Mesendoderm (in vitro differentiated cells): Measurements from ENCODE around the gene HSPB6.

Experiments
- DNase-seq: peaks from one replicate; pipeline ENCODE4 v3.0.0; 2013
- H2AK5ac ChIP-seq: 2 replicates; pipeline ENCODE4 v1.6.1; 2013; ENCODE audit warnings: low read length, inconsistent platforms
- H2BK120ac ChIP-seq: 2 replicates; pipeline ENCODE4 v1.6.1; 2013; ENCODE audit warnings: low read depth, mild to moderate bottlenecking, low read length, moderate library complexity, mixed read lengths
- H2BK15ac ChIP-seq: replicated peaks from 2 replicates; pipeline ENCODE4 v1.6.1; 2013; ENCODE audit warnings: low read depth, mild to moderate bottlenecking, moderate library complexity
- H2BK5ac ChIP-seq: 2 replicates; pipeline ENCODE4 v1.6.1; 2013; ENCODE audit warnings: low read length, inconsistent platforms
- H3K18ac ChIP-seq: 2 replicates; pipeline ENCODE4 v1.6.1; 2013; ENCODE audit warnings: mild to moderate bottlenecking, low read length, mixed read lengths
- H3K23ac ChIP-seq: one replicate; pipeline ENCODE4 v1.6.1; 2013; ENCODE audit warnings: low read length
- H3K27ac ChIP-seq: 2 replicates; pipeline ENCODE4 v1.5.1; 2013; ENCODE audit warnings: low read depth, mild to moderate bottlenecking, inconsistent platforms, low read length, moderate library complexity
- H3K27me3 ChIP-seq: 2 replicates; pipeline ENCODE4 v1.6.1; 2013; ENCODE audit warnings: low read length, control low read depth, mild to moderate bottlenecking, inconsistent platforms; ENCODE audit not compliant: insufficient read depth, poor library complexity
- H3K36me3 ChIP-seq: 2 replicates; pipeline ENCODE4 v1.6.1; 2013; ENCODE audit warnings: low read length, inconsistent platforms; ENCODE audit not compliant: control insufficient read depth, insufficient read depth
- H3K4ac ChIP-seq: one replicate; pipeline ENCODE4 v1.6.1; 2013; ENCODE audit warnings: low read depth, mild to moderate bottlenecking, low read length, moderate library complexity
- H3K4me1 ChIP-seq: 2 replicates; pipeline ENCODE4 v1.6.1; 2013; ENCODE audit warnings: low read depth, low read length, inconsistent platforms; ENCODE audit not compliant: control insufficient read depth
- H3K4me2 ChIP-seq: 2 replicates; pipeline ENCODE4 v1.6.1; 2013; ENCODE audit warnings: low read length
- H3K4me3 ChIP-seq: 2 replicates; pipeline ENCODE4 v1.5.1; 2013; ENCODE audit warnings: mild to moderate bottlenecking, low read length
- H3K56ac ChIP-seq: one replicate; pipeline ENCODE4 v1.6.1; 2013; ENCODE audit warnings: low read length
- H3K79me1 ChIP-seq: 2 replicates; pipeline ENCODE4 v1.6.1; 2013; ENCODE audit warnings: low read length, inconsistent platforms
- H3K79me2 ChIP-seq: 2 replicates; pipeline ENCODE4 v1.6.1; 2013; ENCODE audit warnings: mild to moderate bottlenecking, low read length; ENCODE audit not compliant: control insufficient read depth, insufficient read depth
- H3K9ac ChIP-seq: 2 replicates; pipeline ENCODE4 v1.6.1; 2013; ENCODE audit warnings: low read length, inconsistent platforms
- H4K5ac ChIP-seq: one replicate; pipeline ENCODE4 v1.6.1; 2013; ENCODE audit warnings: low read length
- H4K8ac ChIP-seq: one replicate; pipeline ENCODE4 v1.6.1; 2013; ENCODE audit warnings: low read depth, mild to moderate bottlenecking, control low read depth, low read length, moderate library complexity
- WGBS: extraction: QIAGEN DNeasy Blood & Tissue Kit; methylation state at CpG from one replicate; pipeline ENCODE4 v1.1.7; 2013; ENCODE audit warnings: low lambda C conversion rate, missing lambda C conversion rate; ENCODE audit not compliant: insufficient coverage; ENCODE audit errors: extremely low coverage; 5-methylcytosine and 5-hydroxymethylcytosine counted together

HSPB6 gene

GRCh38 chr19:35751839-35752745, 4.7 kb downstream of the HSPB6 start:
- Histone ChIP-seq H3K9ac (no peak overlapping the region), H3K56ac (no peak overlapping the region), H2BK5ac (no peak overlapping the region), H3K4ac (no peak overlapping the region), H3K79me1 (no peaks in the 10 kb centered on the region), H4K5ac (no peak overlapping the region), H2BK15ac (no peak overlapping the region), H3K18ac (no peak overlapping the region), H4K8ac (no peak overlapping the region), H3K23ac (no peak overlapping the region), H3K79me2 (no peaks in the 10 kb centered on the region), H2AK5ac (no peak overlapping the region), H3K27me3 (no peaks in the 10 kb centered on the region), H3K4me2 (no peak overlapping the region), H3K4me1 (no peaks in the 10 kb centered on the region), H3K4me3 (no peak overlapping the region), H3K27ac (no peak overlapping the region), H2BK120ac (no peak overlapping the region), H3K36me3 (no peaks in the 10 kb centered on the region)
- no CpG with 5 or more reads among the region's 14 CpGs for WGBS
- DNase-seq: no peak

- no peaks in the 10 kb centered on the region for H3K79me2 ChIP-seq
These were observed 6.7 kb downstream of the HSPB6 start for GRCh38 chr19:35750167-35750566.

GRCh38 chr19:35748106-35749020, 8.5 kb downstream of the HSPB6 start, which contains the start of gene LIN37:
Gene LIN37 (plus strand): TSS chr19:35748576. CDS start chr19:35748725, 149 bp downstream.
- Histone ChIP-seq H3K4me3 (peak within 1 kb of the TSS; percentile 95), H4K8ac (no peak within 1 kb of the TSS), H2AK5ac (no peak within 1 kb of the TSS), H4K5ac (no peak within 1 kb of the TSS), H3K27ac (no peak within 1 kb of the TSS), H2BK120ac (no peak within 1 kb of the TSS), H3K4me2 (peak within 1 kb of the TSS; percentile 99), H3K36me3 (no peaks in the 10 kb centered on the region), H3K23ac (no peak within 1 kb of the TSS), H3K79me1 (no peaks in the 10 kb centered on the region), H3K9ac (peak within 1 kb of the TSS; percentile 85), H3K79me2 (no peaks in the 10 kb centered on the region), H3K27me3 (no peaks in the 10 kb centered on the region), H3K18ac (no peak within 1 kb of the TSS), H2BK15ac (no peak within 1 kb of the TSS), H2BK5ac (no peak within 1 kb of the TSS), H3K56ac (peak within 1 kb of the TSS; percentile 94), H3K4ac (no peak within 1 kb of the TSS), H3K4me1 (no peaks in the 10 kb centered on the region)
- peak; percentile 100 for DNase-seq
- no CpG with 5 or more reads among the region's 45 CpGs for WGBS

More at GRCh38 chr19:35750167-35750566, 6.7 kb downstream of the HSPB6 start:
- Histone ChIP-seq H3K27me3 (no peaks in the 10 kb centered on the region), H3K18ac (no peak overlapping the region), H3K4me1 (no peaks in the 10 kb centered on the region), H3K4ac (no peak overlapping the region), H3K27ac (no peak overlapping the region), H2BK5ac (no peak overlapping the region), H3K23ac (no peak overlapping the region), H3K36me3 (no peaks in the 10 kb centered on the region), H3K9ac (no peak overlapping the region), H2AK5ac (no peak overlapping the region), H3K79me1 (no peaks in the 10 kb centered on the region), H4K8ac (no peak overlapping the region), H2BK120ac (no peak overlapping the region), H3K4me2 (no peak overlapping the region), H2BK15ac (no peak overlapping the region), H4K5ac (no peak overlapping the region), H3K4me3 (no peak overlapping the region), H3K56ac (no peak overlapping the region)
- no peak for DNase-seq
- no CpG with 5 or more reads among the region's 5 CpGs for WGBS

- H3K4me1 ChIP-seq: no peaks in the 10 kb centered on the region
- H3K27ac ChIP-seq: no peak overlapping the region
- H3K9ac ChIP-seq: peak overlapping the region; percentile 90
- no peak overlapping the region for H2AK5ac ChIP-seq
- no peaks in the 10 kb centered on the region for H3K79me2 ChIP-seq
- WGBS: no CpG with 5 or more reads among the region's 5 CpGs
- no peak overlapping the region for H4K8ac ChIP-seq
- no peak overlapping the region for H3K23ac ChIP-seq
- H2BK5ac ChIP-seq: no peak overlapping the region
- H4K5ac ChIP-seq: no peak overlapping the region
- DNase-seq: no peak
- H3K4me2 ChIP-seq: peak overlapping the region; percentile 93
- peak overlapping the region; percentile 75 for H3K56ac ChIP-seq
- no peaks in the 10 kb centered on the region for H3K79me1 ChIP-seq
- no peaks in the 10 kb centered on the region for H3K36me3 ChIP-seq
- H2BK120ac ChIP-seq: no peak overlapping the region
- no peak overlapping the region for H2BK15ac ChIP-seq
- H3K4me3 ChIP-seq: no peak overlapping the region
- H3K18ac ChIP-seq: no peak overlapping the region
- H3K4ac ChIP-seq: no peak overlapping the region
- H3K27me3 ChIP-seq: no peaks in the 10 kb centered on the region
These were observed 10.3 kb downstream of the HSPB6 start for GRCh38 chr19:35746531-35746930.

- H2BK15ac ChIP-seq: no peak overlapping the region
- no peak overlapping the region for H3K27ac ChIP-seq
- H3K4me2 ChIP-seq: peak overlapping the region; percentile 93
- H3K4ac ChIP-seq: peak overlapping the region; percentile 26
- H4K5ac ChIP-seq: no peak overlapping the region
- H4K8ac ChIP-seq: no peak overlapping the region
- no peak overlapping the region for H3K23ac ChIP-seq
- no peak overlapping the region for H2BK5ac ChIP-seq
- H3K36me3 ChIP-seq: no peaks in the 10 kb centered on the region
- H2BK120ac ChIP-seq: no peak overlapping the region
- peak overlapping the region; percentile 75 for H3K56ac ChIP-seq
- no peaks in the 10 kb centered on the region for H3K79me1 ChIP-seq
- H3K79me2 ChIP-seq: no peaks in the 10 kb centered on the region
- H3K9ac ChIP-seq: peak overlapping the region; percentile 90
- no peaks in the 10 kb centered on the region for H3K4me1 ChIP-seq
- H2AK5ac ChIP-seq: no peak overlapping the region
- H3K18ac ChIP-seq: peak overlapping the region; percentile 39
- peak overlapping the region; percentile 58 for H3K4me3 ChIP-seq
- no peak for DNase-seq
- no peaks in the 10 kb centered on the region for H3K27me3 ChIP-seq
- no CpG with 5 or more reads among the region's 4 CpGs for WGBS
These were observed 10.8 kb downstream of the HSPB6 start for GRCh38 chr19:35746087-35746462.
